Globus pallidus (tissue), 1 donor: ENCODE data around the gene PPM1B.
"Not testable (repeated sequence)": the region's sequence is repeated elsewhere in the genome, so short reads cannot be mapped to it uniquely, and the experiment has no call there.

Experiments
- DNase-seq: peaks from one replicate; pipeline ENCODE4 v3.0.0-alpha.2; 2015; ENCODE audit warnings: low spot score

PPM1B gene

GRCh38 chr2:44200759-44201158 is 32.1 kb downstream of the PPM1B start:
- DNase-seq: no peak

GRCh38 chr2:44201648-44202165 is 33.0 kb downstream of the PPM1B start:
- no peak for DNase-seq

- no peak for DNase-seq
Measured at GRCh38 chr2:44203542-44203941, 34.9 kb downstream of the PPM1B start.

GRCh38 chr2:44205169-44205568 is 36.5 kb downstream of the PPM1B start:
- DNase-seq: no peak

GRCh38 chr2:44207102-44207501 is 38.4 kb downstream of the PPM1B start:
- no peak for DNase-seq

GRCh38 chr2:44207648-44208047 is 39.0 kb downstream of the PPM1B start:
- DNase-seq: not testable (repeated sequence)

- no peak for DNase-seq
Measured at GRCh38 chr2:44210362-44210761, 41.7 kb downstream of the PPM1B start.

- DNase-seq: no peak
Measured at GRCh38 chr2:44211183-44211582, 42.5 kb downstream of the PPM1B start.

- no peak for DNase-seq
Measured at GRCh38 chr2:44212302-44212701, 43.6 kb downstream of the PPM1B start.

GRCh38 chr2:44215827-44216226 is 47.2 kb downstream of the PPM1B start:
- no peak for DNase-seq

GRCh38 chr2:44218771-44219170 is 50.1 kb downstream of the PPM1B start:
- no peak for DNase-seq

- no peak for DNase-seq
Measured at GRCh38 chr2:44226753-44227152, 58.1 kb downstream of the PPM1B start.

GRCh38 chr2:44230378-44230777 is 61.7 kb downstream of the PPM1B start:
- no peak for DNase-seq

- no peak for DNase-seq
Measured at GRCh38 chr2:44233450-44234128, 64.9 kb downstream of the PPM1B start.

GRCh38 chr2:44237221-44237620 is 68.5 kb downstream of the PPM1B start:
- DNase-seq: no peak

- DNase-seq: peak; percentile 87
Measured at GRCh38 chr2:44242904-44243303, 74.2 kb downstream of the PPM1B start.

- peak; percentile 89 for DNase-seq
Measured at GRCh38 chr2:44244135-44244871, 75.6 kb downstream of the PPM1B start.

GRCh38 chr2:44245083-44245861 is 76.6 kb downstream of the PPM1B start:
- DNase-seq: peak; percentile 38

GRCh38 chr2:44246436-44246835 is 77.8 kb downstream of the PPM1B start:
- no peak for DNase-seq

GRCh38 chr2:44246840-44247369 is 78.2 kb downstream of the PPM1B start:
- DNase-seq: no peak

GRCh38 chr2:44247924-44248323 is 79.2 kb downstream of the PPM1B start:
- no peak for DNase-seq

- DNase-seq: not testable (repeated sequence)
Measured at GRCh38 chr2:44249269-44249668, 80.6 kb downstream of the PPM1B start.
